Measurements from ENCODE around the gene RAB3A. TPM values are rescaled to one million over a fixed set of nuclear protein-coding genes. Genes with fewer than 3 reads are reported as not detected.
"Not testable (repeated sequence)": the region's sequence is repeated elsewhere in the genome, so short reads cannot be mapped to it uniquely, and the experiment has no call there.

Gene RAB3A
- total RNA-seq, 1 experiment from 2014 or later = 4.0 TPM

- DNase-seq = no peak
- BruUV-seq (replicated peaks) = no TSS peak
- Histone ChIP-seq H3K9me2 (ENCODE audit: insufficient read depth) (no peaks in the 10 kb centered on the region), H3K27ac (no peak overlapping the region), H3K79me2 (ENCODE audit: low read depth) (peaks cover 22% of the 10 kb centered on the region), H3K4me2 (no peak overlapping the region), H3K27me3 (ENCODE audit: insufficient read depth, low read depth) (no peaks in the 10 kb centered on the region), H3K36me3 (ENCODE audit: low read depth) (peaks cover 21% of the 10 kb centered on the region; the same call in 1 of the 2 replicates), H3K4me1 (replicated peaks; ENCODE audit: insufficient read depth) (peaks cover 4% of the 10 kb centered on the region; the same call in 1 of the 2 replicates), H3K4me3 (no peak overlapping the region), H4K20me1 (ENCODE audit: insufficient read depth) (peaks cover 33% of the 10 kb centered on the region), H3F3A (ENCODE audit: insufficient read depth, low read depth) (peaks cover 48% of the 10 kb centered on the region), H2AFZ (no peak overlapping the region), H3K9me3 (ENCODE audit: insufficient read depth, low read depth) (no peaks in the 10 kb centered on the region)
- TF ChIP-seq CTCF (conservative IDR thresholded peaks at IDR 0.05) = no peak
- no peak for TF ChIP-seq EZH2 (IDR thresholded peaks at IDR 0.05; ENCODE audit: low read depth)
- CTCF ChIA-PET = no interaction called here
- intact Hi-C loops (cut with micrococcal nuclease; ENCODE audit: unreplicated experiment) = loop anchor here (5.0 kb wide), 1 partner anchor 153 kb away; the partner anchor contains the start of gene ARRDC2
- POLR2A ChIA-PET (ENCODE audit: unreplicated experiment) = no interaction called here
Measured at GRCh38 chr19:18159810-18160209, 44.0 kb downstream of the RAB3A start.

DNA sequence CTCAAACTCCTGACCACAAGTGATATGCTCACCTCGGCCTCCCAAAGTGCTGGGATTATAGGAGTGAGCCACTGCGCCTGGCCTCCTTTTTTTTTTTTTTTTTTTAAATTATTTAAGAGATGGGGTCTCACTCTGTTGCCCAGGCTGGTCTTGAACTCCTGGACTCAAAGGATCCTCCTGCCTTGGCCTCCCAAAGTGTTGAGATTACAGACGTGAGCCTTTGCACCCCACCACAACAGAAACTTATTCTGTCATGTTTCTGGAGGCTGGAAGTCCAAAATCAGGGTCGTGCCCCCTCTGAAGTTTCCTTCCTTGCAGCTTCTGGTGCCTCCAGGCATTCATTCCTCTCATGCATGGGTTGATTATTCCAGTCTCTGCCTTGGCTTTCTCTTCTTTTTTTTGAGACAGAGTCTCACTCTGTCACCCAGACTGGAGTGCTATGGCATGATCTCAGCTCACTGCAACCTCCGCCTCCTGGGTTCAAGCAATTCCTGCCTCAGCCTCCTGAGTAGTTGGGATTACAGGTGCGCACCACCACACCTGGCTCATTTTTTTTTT lies 44.7 kb downstream of the RAB3A start:
- H3K9me3 ChIP-seq (ENCODE audit: insufficient read depth, low read depth); H3K27ac ChIP-seq; DNase-seq; H3K4me2 ChIP-seq; POLR2A ChIA-PET (ENCODE audit: unreplicated experiment); BruUV-seq (replicated peaks); H3K4me3 ChIP-seq; H2AFZ ChIP-seq; H3K9me2 ChIP-seq (ENCODE audit: insufficient read depth); H3K27me3 ChIP-seq (ENCODE audit: insufficient read depth, low read depth); H3K4me1 ChIP-seq (replicated peaks; ENCODE audit: insufficient read depth): not testable (repeated sequence)
- intact Hi-C loops (cut with micrococcal nuclease; ENCODE audit: unreplicated experiment) = loop anchor here (5.0 kb wide), 1 partner anchor 152 kb away; the partner anchor contains the start of gene ARRDC2
- peaks cover 40% of the 10 kb centered on the region for H4K20me1 ChIP-seq (ENCODE audit: insufficient read depth)
- H3F3A ChIP-seq (ENCODE audit: insufficient read depth, low read depth) = peaks cover 48% of the 10 kb centered on the region
- CTCF ChIA-PET = interaction anchor here (0.6 kb wide), 1 partner anchor 103 kb away, joined by 4 read pairs; no protein-coding TSS in a partner anchor
- H3K79me2 ChIP-seq (ENCODE audit: low read depth) = peaks cover 28% of the 10 kb centered on the region
- peaks cover 21% of the 10 kb centered on the region; the same call in 1 of the 2 replicates for H3K36me3 ChIP-seq (ENCODE audit: low read depth)

DNA sequence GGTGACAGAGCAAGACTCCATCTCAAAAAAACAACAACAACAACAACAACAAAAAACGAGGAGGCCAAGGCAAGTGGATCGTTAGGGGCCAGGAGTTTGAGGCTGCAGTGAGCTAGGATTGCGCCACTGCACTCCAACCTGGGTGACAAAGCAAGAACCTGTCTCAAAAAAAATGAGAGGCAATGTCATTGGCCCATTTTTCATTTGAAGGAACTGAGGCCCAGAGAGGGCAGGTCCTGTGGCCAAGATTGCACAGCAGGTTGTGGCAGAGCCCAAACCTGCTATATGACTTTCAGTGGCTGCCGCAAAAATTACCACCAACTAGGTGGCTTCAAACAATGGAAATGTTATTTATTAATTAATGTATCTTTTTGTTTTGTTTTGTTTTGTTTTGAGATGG lies 45.4 kb downstream of the RAB3A start:
- H3K4me1 ChIP-seq (replicated peaks; ENCODE audit: insufficient read depth) = peaks cover 9% of the 10 kb centered on the region; the same call in 1 of the 2 replicates
- H3F3A ChIP-seq (ENCODE audit: insufficient read depth, low read depth) = peaks cover 48% of the 10 kb centered on the region
- no peaks in the 10 kb centered on the region for H3K27me3 ChIP-seq (ENCODE audit: insufficient read depth, low read depth)
- H2AFZ ChIP-seq = no peak overlapping the region
- H3K4me3 ChIP-seq = no peak overlapping the region
- peaks cover 17% of the 10 kb centered on the region; the same call in 1 of the 2 replicates for H3K36me3 ChIP-seq (ENCODE audit: low read depth)
- no peak for TF ChIP-seq EZH2 (IDR thresholded peaks at IDR 0.05; ENCODE audit: low read depth)
- no peak for TF ChIP-seq CTCF (conservative IDR thresholded peaks at IDR 0.05)
- H3K79me2 ChIP-seq (ENCODE audit: low read depth) = peaks cover 35% of the 10 kb centered on the region
- peaks cover 42% of the 10 kb centered on the region for H4K20me1 ChIP-seq (ENCODE audit: insufficient read depth)
- DNase-seq = no peak
- no peaks in the 10 kb centered on the region for H3K9me3 ChIP-seq (ENCODE audit: insufficient read depth, low read depth)
- intact Hi-C loops (cut with micrococcal nuclease; ENCODE audit: unreplicated experiment) = loop anchor here (5.0 kb wide), 1 partner anchor 151 kb away; the partner anchor contains the start of gene ARRDC2
- ChIA-PET CTCF (interaction anchor here (0.5 to 0.6 kb wide), 2 partner anchors 103 to 288 kb away, joined by 4 to 14 read pairs; no protein-coding TSS in a partner anchor), POLR2A (ENCODE audit: unreplicated experiment) (no interaction called here)
- no peaks in the 10 kb centered on the region for H3K9me2 ChIP-seq (ENCODE audit: insufficient read depth)
- BruUV-seq (replicated peaks) = no TSS peak
- H3K27ac ChIP-seq = no peak overlapping the region
- no peak overlapping the region for H3K4me2 ChIP-seq
